H1 (cell line): ENCODE data around the gene MAGIX. TPM values are rescaled to one million over a fixed set of nuclear protein-coding genes. Genes with fewer than 3 reads are reported as not detected.

Source experiments
- BACH1 ChIP-seq: IDR thresholded peaks from 2 replicates; pipeline ENCODE4 v1.6.1; 2012; ENCODE audit warnings: low read length, improper control_type of control experiment
- BCL11A ChIP-seq, 2 experiments: IDR thresholded peaks; one replicate each; pipeline ENCODE4 v1.6.1; 2011; ENCODE audit warnings: low read depth in 2 of 2, low read length in 2 of 2, mild to moderate bottlenecking in 2 of 2
- CEBPB ChIP-seq: IDR thresholded peaks from 2 replicates; pipeline ENCODE4 v1.6.1; 2012; ENCODE audit warnings: low read depth, low read length
- CHD1 ChIP-seq: IDR thresholded peaks from 2 replicates; pipeline ENCODE4 v1.6.1; 2012; ENCODE audit warnings: low read depth, low read length, improper control_type of control experiment
- CHD2 ChIP-seq: IDR thresholded peaks from 2 replicates; pipeline ENCODE4 v1.6.1; 2012; ENCODE audit warnings: low read length, improper control_type of control experiment
- EZH2 ChIP-seq: fragments of 200-600 bp; sonication (generic); IDR thresholded peaks from 2 replicates; pipeline ENCODE4 v1.7.1; 2012; ENCODE audit warnings: low read depth, mild to moderate bottlenecking, moderate library complexity, low read length, inconsistent platforms; ENCODE audit not compliant: severe bottlenecking
- GABPA ChIP-seq: IDR thresholded peaks from 2 replicates; pipeline ENCODE4 v1.6.1; 2011; ENCODE audit warnings: mild to moderate bottlenecking, low read length, moderate library complexity, borderline replicate concordance; ENCODE audit not compliant: insufficient read depth
- JUN ChIP-seq: IDR thresholded peaks from 2 replicates; pipeline ENCODE4 v1.6.1; 2011; ENCODE audit warnings: low read depth, mild to moderate bottlenecking, improper control_type of control experiment, low read length
- KDM4A ChIP-seq: IDR thresholded peaks from one replicate; pipeline ENCODE4 v1.7.1; 2012; ENCODE audit warnings: low read depth, mild to moderate bottlenecking, moderate library complexity, low read length, inconsistent platforms; ENCODE audit not compliant: severe bottlenecking
- NANOG ChIP-seq: IDR thresholded peaks from 2 replicates; pipeline ENCODE4 v1.6.1; 2011; ENCODE audit warnings: low read length, low read depth, mild to moderate bottlenecking, inconsistent platforms; ENCODE audit not compliant: insufficient read depth, poor library complexity, severe bottlenecking
- NRF1 ChIP-seq: IDR thresholded peaks from 2 replicates; pipeline ENCODE4 v1.6.1; 2011; ENCODE audit warnings: mild to moderate bottlenecking, low read depth, low read length, improper control_type of control experiment
- RAD21 ChIP-seq, 2 experiments: IDR thresholded peaks in 1 of 2; conservative IDR thresholded peaks in 1 of 2; 2 replicates each; pipeline ENCODE4 v1.6.1; 2011; ENCODE audit warnings: low read depth in 2 of 2, low read length in 2 of 2, improper control_type of control experiment in 1 of 2, inconsistent platforms in 1 of 2, mild to moderate bottlenecking in 1 of 2, moderate library complexity in 1 of 2
- RNF2 ChIP-seq: fragments of 200-900, 300-1000 bp; sonication (generic); IDR thresholded peaks from 2 replicates; pipeline ENCODE4 v1.7.1; 2016; ENCODE audit warnings: borderline replicate concordance, low read depth, mild to moderate bottlenecking, antibody characterized with exemption, low read length; ENCODE audit not compliant: poor library complexity, severe bottlenecking; ENCODE audit errors: missing control alignments
- SIRT6 ChIP-seq: IDR thresholded peaks from one replicate; pipeline ENCODE4 v1.7.1; 2012; ENCODE audit warnings: low read length, inconsistent platforms
- SIX5 ChIP-seq: IDR thresholded peaks from 2 replicates; pipeline ENCODE4 v1.6.1; 2011; ENCODE audit warnings: mild to moderate bottlenecking, low read depth, low read length
- SRF ChIP-seq: IDR thresholded peaks from 2 replicates; pipeline ENCODE4 v1.6.1; 2011; ENCODE audit warnings: mild to moderate bottlenecking, low read depth, low read length, moderate library complexity
- TCF12 ChIP-seq: IDR thresholded peaks from 2 replicates; pipeline ENCODE4 v1.6.1; 2011; ENCODE audit warnings: low read depth, mild to moderate bottlenecking, low read length
- TEAD4 ChIP-seq: IDR thresholded peaks from 2 replicates; pipeline ENCODE4 v1.6.1; 2012; ENCODE audit warnings: low read depth, low read length, inconsistent platforms, mixed read lengths
- polyA plus RNA-seq, 7 experiments: library from polyadenylated mRNA; depleted of rRNA in 3 of 7; stranded (reverse) in 5 of 7; unstranded in 2 of 7; fragments of >200 nt in 5 of 7; fragments of 200-250 nt in 2 of 7; gene quantifications; 1 replicate in 5 of 7; 2 replicates in 1 of 7; 4 replicates in 1 of 7; pipeline versions ENCODE4 v1.2.1 to v1.2.3, GENCODE V29; 2011 to 2013; ENCODE audit warnings: missing spikeins in 2 of 7, mixed read lengths in 2 of 7
- total RNA-seq: library from RNA; stranded (reverse); fragmentation: NEBNext Ultra II Directional; extraction: Animal tissue kit (Norgen Biotek cat#: 25700); gene quantifications from 2 replicates; pipeline ENCODE4 v1.2.1, GENCODE V29; 2021
- TF ChIP-seq, protein P1 (sequence below): IDR thresholded peaks from 2 replicates; pipeline ENCODE4 v1.6.1; 2011; ENCODE audit warnings: low read depth, mild to moderate bottlenecking, low read length; ENCODE audit not compliant: insufficient read depth
- TF ChIP-seq, protein P2 (sequence below): IDR thresholded peaks from 2 replicates; pipeline ENCODE4 v1.6.1; 2012; ENCODE audit warnings: inconsistent platforms
- TF ChIP-seq, protein P3 (sequence below): IDR thresholded peaks from 2 replicates; pipeline ENCODE4 v1.6.1; 2012; ENCODE audit warnings: inconsistent platforms

MAGIX gene
- total and polyA plus RNA-seq, 2 of the 8 experiments (the other 6 are each of a cell fraction or from before 2014, with no cell fraction given) = 0.37 to 1.1 TPM

DNA sequence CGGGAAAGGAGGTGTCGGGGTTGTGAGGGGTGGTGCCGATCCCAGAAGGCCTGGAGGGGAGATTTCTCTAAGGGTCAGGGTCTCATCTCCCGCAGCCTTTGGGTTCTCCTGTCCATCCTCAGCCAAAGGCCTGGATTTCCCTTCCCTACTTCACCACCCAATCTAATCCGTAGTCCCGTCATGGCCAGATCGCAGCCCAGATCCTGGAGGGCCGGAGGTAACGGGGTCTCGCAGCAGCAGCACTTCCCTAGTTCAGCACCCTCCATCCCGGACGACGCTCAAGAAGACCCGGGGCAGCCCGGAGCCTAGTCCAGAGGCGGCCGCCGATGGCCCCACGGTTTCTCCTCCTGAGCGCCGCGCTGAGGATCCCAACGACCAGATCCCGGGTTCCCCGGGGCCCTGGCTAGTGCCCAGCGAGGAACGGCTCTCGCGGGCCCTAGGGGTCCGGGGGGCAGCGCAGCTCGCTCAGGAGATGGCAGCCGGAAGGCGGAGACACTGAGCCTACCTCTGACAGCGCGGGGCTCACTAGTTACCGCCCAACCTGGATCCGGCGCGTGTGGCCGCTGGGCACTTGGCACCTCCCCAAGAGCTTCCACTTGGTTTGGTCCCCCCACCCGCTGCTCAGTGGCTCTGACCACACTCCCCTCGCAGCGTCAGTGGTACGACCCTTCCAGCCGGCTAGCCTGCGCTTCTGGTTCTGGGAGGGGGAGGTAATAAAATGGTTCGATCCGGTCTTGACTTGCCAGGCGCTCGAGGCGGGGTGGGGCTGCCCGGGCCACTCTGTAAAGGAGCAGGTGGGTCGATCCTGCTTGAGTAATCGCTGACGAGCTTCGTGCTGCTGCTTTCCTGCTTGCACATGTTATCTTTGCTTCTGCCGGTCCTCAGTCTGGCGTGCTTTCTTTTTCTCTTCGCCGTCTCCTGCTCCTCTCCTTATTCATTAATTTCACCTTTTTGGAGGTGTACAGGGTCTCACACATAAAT, 3.6 kb downstream of the MAGIX start (continued):
- TF ChIP-seq SIX5 (peak; percentile 60), SRF (no peak), BACH1 (no peak), CHD2 (no peak), JUN (no peak), TCF12 (no peak), NANOG (no peak), CEBPB (peak; percentile 35; the same call in 1 of the 2 replicates), SIRT6 (no peak), TEAD4 (no peak), KDM4A (peak; percentile 61), RAD21 (IDR thresholded peaks at IDR 0.05 in 1 of 2, conservative IDR thresholded peaks at IDR 0.05 in 1 of 2; ENCODE audit: low read depth in 2 of 2, low read length in 2 of 2) (peak; percentile 2 to 23; a peak in 2 of 4 replicates), GABPA (no peak), CHD1 (peak; percentile 98), BCL11A (IDR thresholded peaks at IDR 0.05; ENCODE audit: low read depth in 2 of 2, low read length in 2 of 2) (no peak), NRF1 (no peak), RNF2 (no peak), EZH2 (no peak)
- TF ChIP-seq, protein P1, sequence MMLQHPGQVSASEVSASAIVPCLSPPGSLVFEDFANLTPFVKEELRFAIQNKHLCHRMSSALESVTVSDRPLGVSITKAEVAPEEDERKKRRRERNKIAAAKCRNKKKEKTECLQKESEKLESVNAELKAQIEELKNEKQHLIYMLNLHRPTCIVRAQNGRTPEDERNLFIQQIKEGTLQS = no peak
- TF ChIP-seq, protein P2, sequence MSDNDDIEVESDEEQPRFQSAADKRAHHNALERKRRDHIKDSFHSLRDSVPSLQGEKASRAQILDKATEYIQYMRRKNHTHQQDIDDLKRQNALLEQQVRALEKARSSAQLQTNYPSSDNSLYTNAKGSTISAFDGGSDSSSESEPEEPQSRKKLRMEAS = peak; percentile 78
- TF ChIP-seq, protein P3, sequence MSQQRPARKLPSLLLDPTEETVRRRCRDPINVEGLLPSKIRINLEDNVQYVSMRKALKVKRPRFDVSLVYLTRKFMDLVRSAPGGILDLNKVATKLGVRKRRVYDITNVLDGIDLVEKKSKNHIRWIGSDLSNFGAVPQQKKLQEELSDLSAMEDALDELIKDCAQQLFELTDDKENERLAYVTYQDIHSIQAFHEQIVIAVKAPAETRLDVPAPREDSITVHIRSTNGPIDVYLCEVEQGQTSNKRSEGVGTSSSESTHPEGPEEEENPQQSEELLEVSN = peak; percentile 67
